GM18868 (cell line): Measurements from ENCODE around the gene NHSL1.

ENCODE experiments used
- ATAC-seq: cut with Tn5 transposase; IDR thresholded peaks from one replicate; pipeline ENCODE4 v1.9.1; 2021; ENCODE audit warnings: mild to moderate bottlenecking, moderate library complexity; ENCODE audit not compliant: unreplicated experiment

The NHSL1 gene

GRCh38 chr6:138523347-138524210 is 24.3 kb upstream of the NHSL1 start:
- ATAC-seq = no peak

DNA sequence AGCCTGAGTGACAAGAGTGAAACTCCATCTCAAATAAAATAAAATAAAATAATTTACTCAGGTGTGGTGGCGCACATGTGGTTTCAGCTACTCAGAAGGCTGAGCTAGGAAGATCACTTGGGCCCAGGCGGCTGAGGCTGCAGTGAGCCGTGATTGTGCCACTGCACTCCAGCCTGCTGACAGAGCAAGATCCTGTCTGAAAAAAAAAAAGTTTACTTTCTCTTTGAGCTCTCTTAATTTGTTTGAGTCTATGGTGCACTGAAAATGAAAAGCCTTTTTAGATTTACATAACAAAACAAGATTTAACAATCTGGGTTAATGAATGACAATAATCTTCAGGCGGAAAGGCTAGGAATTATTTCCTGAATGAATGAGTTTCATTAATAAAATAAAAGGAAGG is 23.3 kb upstream of the NHSL1 start:
- ATAC-seq = no peak

DNA sequence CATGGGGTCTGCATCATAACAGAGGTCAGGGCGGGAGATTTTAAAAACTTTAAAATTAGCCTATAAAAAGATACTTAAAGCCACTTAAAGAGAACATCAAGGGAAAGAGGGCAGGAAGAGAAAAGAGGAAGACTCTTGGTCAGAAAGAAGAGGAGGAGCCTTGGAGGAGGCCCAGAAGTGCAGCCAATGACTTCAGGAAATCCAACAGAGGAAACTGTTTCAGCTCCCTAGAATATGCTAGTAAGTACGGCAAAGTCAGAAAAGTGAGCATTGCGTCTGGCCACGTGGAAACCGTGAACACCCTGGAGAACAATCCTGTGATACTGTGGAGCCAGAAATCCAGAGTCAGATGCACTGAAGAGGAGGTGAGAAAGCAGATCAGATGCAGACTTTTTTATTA is 22.5 kb upstream of the NHSL1 start:
- no peak for ATAC-seq

- ATAC-seq = no peak
Observed at GRCh38 chr6:138520463-138520862, 21.2 kb upstream of the NHSL1 start.

- ATAC-seq = no peak
Observed at GRCh38 chr6:138518054-138518453, 18.8 kb upstream of the NHSL1 start.

GRCh38 chr6:138517635-138518034 is 18.3 kb upstream of the NHSL1 start:
- ATAC-seq = peak; percentile 94

DNA sequence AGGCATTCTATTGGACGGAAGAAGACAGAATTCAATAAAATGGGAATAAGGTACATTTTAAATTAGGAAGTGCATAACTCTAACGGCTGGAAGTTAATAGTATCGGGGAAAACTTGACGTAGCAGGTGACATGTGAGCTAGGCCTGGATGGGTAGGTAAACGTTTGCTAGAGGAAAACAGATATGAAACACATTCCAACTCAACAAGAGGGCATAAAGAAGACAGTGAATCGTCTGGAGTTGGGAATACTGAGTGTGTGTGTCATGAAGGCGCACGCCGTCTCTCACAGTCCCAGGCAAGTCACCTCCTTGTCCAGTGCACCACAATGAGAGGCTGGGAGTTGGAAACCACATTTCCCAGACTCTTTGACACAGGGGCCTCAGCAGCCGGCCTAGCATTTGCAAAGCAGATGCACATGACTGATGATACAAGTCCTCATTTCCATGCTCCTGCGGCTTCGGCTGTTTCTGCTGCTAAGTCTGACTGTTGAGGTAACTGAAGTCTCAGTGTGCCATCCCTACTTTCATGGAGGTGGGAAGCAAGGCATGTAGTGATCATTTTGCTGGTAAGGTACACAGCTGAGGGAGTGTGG is 16.5 kb upstream of the NHSL1 start:
- ATAC-seq = no peak

DNA sequence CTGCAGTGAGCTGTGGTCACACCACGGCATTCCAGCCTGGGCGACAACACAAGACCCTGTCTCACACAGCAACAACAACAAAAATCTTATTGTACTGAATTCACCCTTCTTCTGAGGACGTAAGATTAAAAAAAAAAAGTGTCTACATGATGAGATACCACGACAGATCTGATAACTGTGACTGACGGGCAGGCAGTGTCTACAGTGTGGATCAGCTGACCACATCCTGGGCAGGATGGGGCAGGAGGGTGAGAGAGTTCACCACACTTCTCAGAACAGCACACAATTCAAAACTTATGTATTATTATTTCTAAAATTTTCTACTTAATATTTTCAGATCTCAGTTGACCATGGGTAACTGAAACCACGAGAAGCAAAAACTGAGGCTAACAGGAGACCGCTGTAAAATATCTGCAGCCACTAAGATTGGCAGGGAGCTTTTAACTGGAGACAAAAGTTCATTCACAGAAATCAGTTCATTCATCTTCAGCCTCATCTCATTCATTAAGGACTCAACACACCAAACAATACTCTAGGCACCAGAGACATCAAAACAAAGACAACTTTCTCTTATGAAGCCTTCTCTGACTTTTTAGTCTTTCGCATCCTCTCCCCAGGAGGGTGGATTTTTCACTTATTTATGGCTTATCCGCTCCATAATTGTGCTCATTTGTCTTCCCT is 15.7 kb upstream of the NHSL1 start:
- no peak for ATAC-seq

DNA sequence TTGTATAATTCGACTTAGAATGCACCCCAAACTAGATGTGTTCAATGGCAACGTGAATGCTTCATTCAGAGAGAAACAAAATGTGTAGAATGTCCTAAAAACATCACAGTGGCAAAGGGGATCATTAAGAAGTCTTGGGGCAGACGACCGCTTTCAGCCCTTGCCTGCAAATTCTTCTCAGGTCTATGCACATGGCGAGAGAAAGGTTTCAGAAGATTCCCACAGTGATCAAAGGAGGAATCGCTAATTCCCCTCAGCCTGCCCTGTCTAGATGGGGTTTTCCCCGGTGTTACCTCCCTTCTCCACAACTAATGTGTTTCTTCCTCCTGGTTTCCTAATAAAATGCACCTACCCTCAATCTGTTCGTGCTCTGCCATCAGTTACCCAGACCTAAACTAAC is 13.3 kb upstream of the NHSL1 start:
- ATAC-seq = no peak

- ATAC-seq = no peak
Observed at GRCh38 chr6:138510093-138510492, 10.8 kb upstream of the NHSL1 start.

- ATAC-seq = no peak
Observed at GRCh38 chr6:138509371-138509770, 10.1 kb upstream of the NHSL1 start.

DNA sequence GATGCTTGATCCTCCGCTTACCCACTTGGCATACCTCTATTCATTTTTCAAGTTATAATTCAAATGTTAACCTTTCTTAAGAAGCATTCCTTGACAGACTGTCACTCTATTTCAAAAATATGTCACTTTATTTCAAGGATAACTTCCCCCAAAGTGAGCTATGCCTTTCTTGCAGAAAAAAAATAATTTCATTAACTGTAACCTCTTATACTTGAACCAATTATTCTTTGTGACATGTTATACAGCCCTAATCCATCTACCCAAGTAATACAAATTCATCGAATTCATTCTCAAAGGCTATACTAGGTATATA is 9.3 kb upstream of the NHSL1 start:
- no peak for ATAC-seq

GRCh38 chr6:138507977-138508675 is 8.8 kb upstream of the NHSL1 start:
- ATAC-seq = no peak

DNA sequence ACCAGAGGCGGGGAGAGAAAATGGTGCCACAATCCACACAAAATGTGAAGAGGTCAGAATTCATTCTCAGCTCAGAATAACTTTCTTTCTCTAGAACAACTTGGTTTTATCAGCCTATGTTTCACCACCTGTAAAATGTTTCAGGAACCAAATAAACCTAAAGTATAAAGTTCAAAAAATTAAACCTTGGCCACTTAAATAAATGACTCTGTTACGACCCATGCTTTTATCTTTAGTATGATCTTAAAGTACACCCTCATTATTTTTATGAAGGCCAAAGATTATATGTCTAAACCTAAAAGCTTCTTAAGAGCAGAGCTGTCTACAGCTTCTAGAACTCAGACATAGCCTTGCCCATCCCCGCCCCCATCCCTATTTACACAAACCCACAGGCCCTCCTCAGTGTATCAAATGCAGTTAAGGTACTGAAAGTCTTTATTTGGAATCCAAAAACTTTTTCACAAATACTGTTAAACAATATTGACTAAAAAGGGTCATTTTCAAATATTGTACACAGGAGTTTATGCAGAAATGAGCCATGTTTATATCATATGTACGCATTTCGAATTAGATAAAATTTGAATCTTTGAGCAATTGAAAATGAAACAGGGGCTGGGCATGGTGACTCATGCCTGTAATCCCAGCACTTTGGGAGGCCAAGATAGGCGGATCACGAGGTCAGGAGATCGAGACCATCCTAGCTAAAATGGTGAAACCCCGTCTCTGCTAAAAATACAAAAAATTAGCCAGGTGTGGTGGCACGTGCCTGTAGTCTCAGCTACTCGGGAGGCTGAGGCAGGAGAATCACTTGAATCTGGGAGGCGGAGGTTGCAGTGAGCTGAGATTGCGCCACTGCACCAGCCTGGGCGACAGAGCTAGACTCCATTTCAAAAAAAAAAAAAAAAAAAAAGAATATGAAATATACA is 5.7 kb upstream of the NHSL1 start:
- ATAC-seq = no peak

DNA sequence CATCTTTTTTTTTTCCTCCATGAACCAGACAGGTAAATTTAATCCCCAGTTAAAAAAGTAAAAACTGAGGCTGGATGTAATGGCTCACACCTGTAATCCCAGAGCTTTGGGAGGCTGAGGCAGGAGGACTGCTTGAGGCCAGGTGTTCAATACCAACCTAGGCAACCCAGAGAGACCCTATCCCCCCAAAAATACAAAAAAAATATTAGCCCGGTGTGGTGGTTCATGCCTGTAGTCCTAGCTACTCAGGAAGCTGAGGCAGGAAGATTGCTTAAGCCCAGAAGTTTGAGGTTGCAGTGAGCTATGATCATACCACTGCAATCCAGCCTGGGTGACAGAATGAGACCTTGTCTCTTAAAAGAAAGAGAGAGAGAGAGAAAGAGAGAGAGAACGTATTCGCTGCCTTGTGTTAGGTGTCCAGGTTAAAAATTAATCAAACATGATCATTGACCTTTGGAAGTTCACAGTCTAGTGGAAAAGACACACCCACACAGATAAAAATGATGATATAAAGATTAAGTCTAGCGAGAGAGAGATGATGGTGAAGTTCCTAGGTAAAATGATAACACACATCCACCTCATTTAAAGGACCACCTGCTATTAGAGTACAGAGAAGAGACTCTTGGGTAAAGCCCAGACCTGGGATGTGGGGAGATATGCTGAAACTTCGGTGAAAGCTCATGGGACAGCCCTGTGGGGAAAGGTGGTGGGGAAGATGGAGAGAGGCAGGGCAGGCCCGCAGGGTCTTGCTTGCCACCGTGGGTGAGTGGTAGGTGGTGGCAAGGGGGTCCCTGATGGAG is 4.8 kb upstream of the NHSL1 start:
- no peak for ATAC-seq

DNA sequence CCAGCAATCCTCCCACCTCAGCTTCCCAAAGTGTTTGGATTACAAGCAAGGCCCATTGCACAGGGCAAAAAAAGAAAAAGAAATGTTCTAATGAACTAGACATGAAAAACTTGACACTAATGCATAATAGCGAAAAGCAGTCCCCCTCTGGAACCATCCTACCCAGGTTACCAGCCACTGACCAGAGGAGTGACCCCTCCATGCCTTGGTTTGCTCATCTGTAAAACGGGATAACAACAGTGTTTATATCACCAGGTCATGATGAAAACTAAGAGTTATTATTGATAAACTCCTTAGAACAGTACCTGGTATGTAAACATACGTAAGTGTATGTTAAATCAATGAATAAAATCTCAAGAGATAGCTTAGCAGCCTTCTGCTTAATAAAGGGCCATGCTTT is 3.3 kb upstream of the NHSL1 start:
- no peak for ATAC-seq

DNA sequence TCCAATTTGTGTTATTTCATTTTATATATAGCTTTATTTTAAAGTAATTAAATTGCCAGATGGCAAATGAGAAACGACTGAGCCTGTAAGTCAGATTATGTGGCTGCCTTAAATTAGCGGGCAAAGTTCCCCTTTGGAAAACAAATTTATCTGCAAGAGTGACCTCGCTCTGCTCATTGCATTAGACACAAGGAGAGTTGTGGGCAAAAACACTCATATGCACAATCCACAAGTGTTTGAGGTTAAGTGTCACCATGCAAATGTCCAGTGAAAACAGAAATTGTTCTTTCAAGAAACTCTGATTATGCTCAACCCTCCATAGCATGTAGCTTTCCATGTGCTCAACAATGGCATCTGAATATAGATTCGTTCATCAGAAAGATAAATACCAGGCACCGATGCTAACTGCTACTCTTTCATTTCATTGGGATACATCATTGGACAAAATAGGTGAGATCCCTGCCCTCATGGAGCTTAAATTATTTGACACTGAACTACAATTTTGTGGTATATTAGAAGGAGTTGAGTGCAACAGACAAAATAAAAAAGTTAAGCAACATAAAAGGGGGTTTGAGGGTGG is 1.7 kb upstream of the NHSL1 start:
- no peak for ATAC-seq

DNA sequence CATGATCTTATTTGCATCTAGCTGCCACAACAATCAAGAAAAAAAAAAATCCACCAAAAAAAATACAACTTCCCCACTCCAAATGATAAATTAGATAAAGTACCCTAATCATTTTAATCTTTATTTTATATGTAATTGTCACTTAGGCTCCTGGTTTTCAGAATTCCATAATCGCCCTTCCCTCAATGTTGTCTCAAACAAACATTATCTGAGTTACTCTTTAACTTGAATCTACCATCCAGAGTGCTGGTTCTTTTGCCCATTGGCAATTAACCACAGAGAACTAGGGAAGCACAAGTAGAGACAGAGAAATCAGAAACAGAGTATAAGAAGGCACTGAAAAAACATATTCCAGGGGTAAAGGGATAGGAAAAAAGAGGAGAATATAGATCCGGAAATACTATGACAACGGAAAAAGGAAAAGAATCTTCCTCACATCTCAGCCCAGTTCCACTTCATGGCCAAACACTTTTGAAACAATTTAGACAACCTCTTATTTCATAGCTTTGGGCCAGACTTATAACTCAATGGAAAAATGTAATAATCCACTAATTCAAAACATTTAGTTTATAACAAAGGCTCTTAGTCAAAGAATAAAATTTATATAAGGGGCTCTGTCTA is 861 bp upstream of the NHSL1 start:
- ATAC-seq = no peak
